ENCODE data around the gene SLC35E3. TPM values are rescaled to one million over a fixed set of nuclear protein-coding genes. Genes with fewer than 3 reads are reported as not detected.

The SLC35E3 gene
- total RNA-seq, 1 donor from 2014 or later: 14.6 TPM

DNA sequence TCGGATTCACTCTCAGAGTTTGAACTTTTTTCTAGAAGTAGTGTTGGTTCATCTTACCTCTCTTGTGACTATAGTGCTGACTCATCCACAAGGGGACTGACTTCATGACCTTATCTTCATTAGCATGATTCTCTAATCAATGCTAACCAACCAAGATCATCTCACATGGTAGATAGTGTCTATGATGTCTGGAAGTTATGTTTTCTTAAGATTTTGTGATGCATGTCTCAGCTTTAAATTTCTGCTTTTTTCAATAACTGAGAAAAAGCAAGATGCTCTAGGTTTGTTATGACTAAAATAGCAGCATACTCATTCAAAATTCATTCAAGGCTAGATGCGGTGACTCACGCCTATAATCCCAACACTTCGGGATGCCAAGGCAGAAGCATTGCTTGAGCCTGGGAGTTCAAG lies 12.3 kb upstream of the SLC35E3 start:
- H3K27me3 ChIP-seq (ENCODE audit: insufficient read depth, low read length): no peaks in the 10 kb centered on the region
- Mint-ChIP-seq H3K9me3 (ENCODE audit: unreplicated experiment) (no peaks in the 10 kb centered on the region), H3K27ac (ENCODE audit: unreplicated experiment) (peak overlapping the region; percentile 78), H3K27me3 (ENCODE audit: low read depth, unreplicated experiment) (no peaks in the 10 kb centered on the region), H3K4me1 (ENCODE audit: low read depth, unreplicated experiment) (peaks cover 6% of the 10 kb centered on the region), H3K36me3 (ENCODE audit: low read depth, unreplicated experiment) (peaks cover 7% of the 10 kb centered on the region), H3K4me3 (ENCODE audit: unreplicated experiment) (no peak overlapping the region)
- peak overlapping the region; percentile 47 for H3K27ac ChIP-seq (ENCODE audit: low read depth, low read length)
- FAIRE-seq: peak; percentile 43
- no peak overlapping the region for H3K9ac ChIP-seq (ENCODE audit: low read length)
- DNase-seq (ENCODE audit: low read depth): peak; percentile 80
- H3K4me1 ChIP-seq (ENCODE audit: insufficient read depth, low read length): peaks cover 12% of the 10 kb centered on the region
- no peak overlapping the region for H2AFZ ChIP-seq (ENCODE audit: low read depth, low read length)
- peak overlapping the region; percentile 4 for H3K4me2 ChIP-seq (ENCODE audit: low read length)
- no peak overlapping the region for H3K4me3 ChIP-seq (ENCODE audit: insufficient read depth, low read depth, low read length)
- no peaks in the 10 kb centered on the region for H3K9me3 ChIP-seq (ENCODE audit: insufficient read depth, low read depth, low read length)
- H3K79me2 ChIP-seq (ENCODE audit: insufficient read depth, low read length): no peaks in the 10 kb centered on the region
- no peak for TF ChIP-seq EZH2 (IDR thresholded peaks at IDR 0.05; ENCODE audit: insufficient read depth, low read length)
- no peaks in the 10 kb centered on the region for H4K20me1 ChIP-seq (ENCODE audit: insufficient read depth, low read length)
- peaks cover 16% of the 10 kb centered on the region for H3K36me3 ChIP-seq (ENCODE audit: insufficient read depth, low read length)

DNA sequence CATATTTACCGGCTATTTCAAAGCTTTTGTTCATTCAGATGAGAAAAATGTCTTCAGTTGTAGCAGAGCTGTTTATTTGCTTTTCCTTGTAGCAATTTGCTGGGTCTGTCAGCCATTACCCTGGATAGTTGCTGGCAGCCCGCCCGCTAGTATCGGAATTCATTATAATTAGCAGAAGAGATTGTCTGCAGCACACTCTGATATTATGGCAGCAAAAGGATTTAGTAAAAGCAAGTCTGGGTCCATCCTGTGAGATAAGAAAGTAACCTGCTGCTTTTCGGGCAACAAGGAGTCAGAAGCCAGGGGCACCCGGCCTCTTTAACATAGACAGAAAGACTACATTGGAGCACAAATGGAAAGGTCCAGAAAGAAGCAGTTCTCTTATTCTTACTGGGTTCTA lies 6.1 kb upstream of the SLC35E3 start:
- DNase-seq (ENCODE audit: low read depth): no peak
- H3K27me3 ChIP-seq (ENCODE audit: insufficient read depth, low read length): no peaks in the 10 kb centered on the region
- no peak overlapping the region for H3K9ac ChIP-seq (ENCODE audit: low read length)
- H2AFZ ChIP-seq (ENCODE audit: low read depth, low read length): no peak overlapping the region
- H3K27ac ChIP-seq (ENCODE audit: low read depth, low read length): no peak overlapping the region
- H3K9me3 Mint-ChIP-seq (ENCODE audit: unreplicated experiment): no peaks in the 10 kb centered on the region
- no peak overlapping the region for H3K4me2 ChIP-seq (ENCODE audit: low read length)
- H3K4me3 Mint-ChIP-seq (ENCODE audit: unreplicated experiment): no peak overlapping the region
- H3K4me1 Mint-ChIP-seq (ENCODE audit: low read depth, unreplicated experiment): peaks cover 4% of the 10 kb centered on the region
- no peaks in the 10 kb centered on the region for H3K79me2 ChIP-seq (ENCODE audit: insufficient read depth, low read length)
- H3K27ac Mint-ChIP-seq (ENCODE audit: unreplicated experiment): no peak overlapping the region
- no peaks in the 10 kb centered on the region for H3K9me3 ChIP-seq (ENCODE audit: insufficient read depth, low read depth, low read length)
- TF ChIP-seq EZH2 (IDR thresholded peaks at IDR 0.05; ENCODE audit: insufficient read depth, low read length): no peak
- TF ChIP-seq, protein P1, sequence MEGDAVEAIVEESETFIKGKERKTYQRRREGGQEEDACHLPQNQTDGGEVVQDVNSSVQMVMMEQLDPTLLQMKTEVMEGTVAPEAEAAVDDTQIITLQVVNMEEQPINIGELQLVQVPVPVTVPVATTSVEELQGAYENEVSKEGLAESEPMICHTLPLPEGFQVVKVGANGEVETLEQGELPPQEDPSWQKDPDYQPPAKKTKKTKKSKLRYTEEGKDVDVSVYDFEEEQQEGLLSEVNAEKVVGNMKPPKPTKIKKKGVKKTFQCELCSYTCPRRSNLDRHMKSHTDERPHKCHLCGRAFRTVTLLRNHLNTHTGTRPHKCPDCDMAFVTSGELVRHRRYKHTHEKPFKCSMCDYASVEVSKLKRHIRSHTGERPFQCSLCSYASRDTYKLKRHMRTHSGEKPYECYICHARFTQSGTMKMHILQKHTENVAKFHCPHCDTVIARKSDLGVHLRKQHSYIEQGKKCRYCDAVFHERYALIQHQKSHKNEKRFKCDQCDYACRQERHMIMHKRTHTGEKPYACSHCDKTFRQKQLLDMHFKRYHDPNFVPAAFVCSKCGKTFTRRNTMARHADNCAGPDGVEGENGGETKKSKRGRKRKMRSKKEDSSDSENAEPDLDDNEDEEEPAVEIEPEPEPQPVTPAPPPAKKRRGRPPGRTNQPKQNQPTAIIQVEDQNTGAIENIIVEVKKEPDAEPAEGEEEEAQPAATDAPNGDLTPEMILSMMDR (IDR thresholded peaks at IDR 0.05; ENCODE audit: insufficient read depth, low read depth, low read length): no peak
- FAIRE-seq: no peak
- no peak overlapping the region for H3K4me3 ChIP-seq (ENCODE audit: insufficient read depth, low read depth, low read length)
- H4K20me1 ChIP-seq (ENCODE audit: insufficient read depth, low read length): no peaks in the 10 kb centered on the region
- no peaks in the 10 kb centered on the region for H3K27me3 Mint-ChIP-seq (ENCODE audit: low read depth, unreplicated experiment)
- no peaks in the 10 kb centered on the region for H3K4me1 ChIP-seq (ENCODE audit: insufficient read depth, low read length)
- peaks cover 7% of the 10 kb centered on the region for H3K36me3 Mint-ChIP-seq (ENCODE audit: low read depth, unreplicated experiment)
- peaks cover 17% of the 10 kb centered on the region for H3K36me3 ChIP-seq (ENCODE audit: insufficient read depth, low read length)

DNA sequence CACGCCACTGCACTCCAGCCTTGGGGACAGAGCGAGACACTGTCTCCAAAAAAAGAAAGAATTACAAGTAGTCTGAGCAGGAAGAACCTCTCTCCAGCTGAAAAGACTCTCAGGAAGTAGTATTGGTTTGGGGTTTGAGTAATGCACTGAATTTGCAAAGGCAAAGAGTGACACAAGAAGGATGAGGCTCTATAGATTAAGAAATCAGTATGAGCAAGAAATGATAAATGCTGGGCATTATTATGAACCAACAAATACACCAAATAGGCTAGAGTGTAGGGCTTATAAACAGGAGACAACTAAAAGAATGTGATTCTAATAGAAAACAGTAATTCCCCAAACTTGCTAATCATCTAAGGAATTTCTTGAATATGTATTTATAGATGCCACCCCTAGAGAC lies 2.6 kb upstream of the SLC35E3 start:
- H3K36me3 ChIP-seq (ENCODE audit: insufficient read depth, low read length): peaks cover 7% of the 10 kb centered on the region
- no peak overlapping the region for H3K9ac ChIP-seq (ENCODE audit: low read length)
- Mint-ChIP-seq H3K27ac (ENCODE audit: unreplicated experiment) (peak overlapping the region; percentile 28), H3K4me1 (ENCODE audit: low read depth, unreplicated experiment) (peaks cover 9% of the 10 kb centered on the region), H3K4me3 (ENCODE audit: unreplicated experiment) (peak overlapping the region; percentile 7), H3K36me3 (ENCODE audit: low read depth, unreplicated experiment) (peaks cover 2% of the 10 kb centered on the region), H3K9me3 (ENCODE audit: unreplicated experiment) (no peaks in the 10 kb centered on the region), H3K27me3 (ENCODE audit: low read depth, unreplicated experiment) (no peaks in the 10 kb centered on the region)
- no peak overlapping the region for H3K27ac ChIP-seq (ENCODE audit: low read depth, low read length)
- H4K20me1 ChIP-seq (ENCODE audit: insufficient read depth, low read length): no peaks in the 10 kb centered on the region
- H3K9me3 ChIP-seq (ENCODE audit: insufficient read depth, low read depth, low read length): no peaks in the 10 kb centered on the region
- H3K4me1 ChIP-seq (ENCODE audit: insufficient read depth, low read length): peaks cover 8% of the 10 kb centered on the region
- H3K27me3 ChIP-seq (ENCODE audit: insufficient read depth, low read length): no peaks in the 10 kb centered on the region
- no peak for TF ChIP-seq EZH2 (IDR thresholded peaks at IDR 0.05; ENCODE audit: insufficient read depth, low read length)
- TF ChIP-seq, protein P1 (IDR thresholded peaks at IDR 0.05; ENCODE audit: insufficient read depth, low read depth, low read length): no peak
- peaks cover 20% of the 10 kb centered on the region for H3K79me2 ChIP-seq (ENCODE audit: insufficient read depth, low read length)
- DNase-seq (ENCODE audit: low read depth) (no peak), FAIRE-seq (no peak)
- no peak overlapping the region for H3K4me2 ChIP-seq (ENCODE audit: low read length)
- H3K4me3 ChIP-seq (ENCODE audit: insufficient read depth, low read depth, low read length): no peak overlapping the region
- no peak overlapping the region for H2AFZ ChIP-seq (ENCODE audit: low read depth, low read length)
